Right forelimb (tissue), 1 donor: Measurements from ENCODE around the gene TNN.
A peak's percentile ranks its signal among the peaks of the same experiment; 100 is the strongest.

ENCODE experiments used
- DNase-seq: peaks from one replicate; pipeline ENCODE4 v3.0.0-alpha.2; 2018

Gene TNN

DNA sequence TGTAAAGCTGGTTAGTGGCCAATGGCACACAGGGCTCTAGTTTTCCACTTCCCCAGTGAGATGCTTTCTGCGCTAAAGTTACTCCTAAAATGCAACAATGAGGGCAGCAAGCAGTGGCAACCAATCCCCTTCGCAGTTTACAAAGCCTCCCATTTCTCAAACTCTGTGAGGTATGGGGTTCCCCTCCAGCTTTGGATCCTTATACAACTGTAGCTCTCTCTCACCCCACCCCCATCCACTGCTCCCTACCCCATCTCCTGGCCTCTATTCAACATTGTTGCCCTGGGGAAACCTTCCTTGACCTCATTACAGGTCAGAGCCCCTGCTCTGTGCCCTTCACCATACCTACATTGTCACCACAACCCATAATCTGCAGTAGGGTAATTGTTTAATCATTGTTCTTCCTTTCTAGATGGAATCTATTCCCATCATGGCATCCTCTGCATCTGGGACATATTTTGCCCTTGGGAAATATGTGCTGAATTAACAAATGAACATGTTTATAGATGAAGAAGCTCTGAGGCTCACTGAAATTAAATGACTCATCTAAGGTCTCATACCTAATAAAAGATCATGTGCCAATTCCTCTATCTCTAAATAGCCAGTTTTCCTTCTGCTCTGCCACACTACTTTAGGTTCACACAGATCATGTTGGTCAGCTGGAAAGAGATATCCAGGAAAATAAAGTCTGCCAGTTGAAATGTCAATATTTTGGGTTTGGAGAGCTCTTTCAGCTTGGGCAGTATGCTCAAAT, 112.4 kb downstream of the TNN start:
- no peak for DNase-seq

GRCh38 chr1:175182201-175182746, 114.6 kb downstream of the TNN start:
- no peak for DNase-seq

DNA sequence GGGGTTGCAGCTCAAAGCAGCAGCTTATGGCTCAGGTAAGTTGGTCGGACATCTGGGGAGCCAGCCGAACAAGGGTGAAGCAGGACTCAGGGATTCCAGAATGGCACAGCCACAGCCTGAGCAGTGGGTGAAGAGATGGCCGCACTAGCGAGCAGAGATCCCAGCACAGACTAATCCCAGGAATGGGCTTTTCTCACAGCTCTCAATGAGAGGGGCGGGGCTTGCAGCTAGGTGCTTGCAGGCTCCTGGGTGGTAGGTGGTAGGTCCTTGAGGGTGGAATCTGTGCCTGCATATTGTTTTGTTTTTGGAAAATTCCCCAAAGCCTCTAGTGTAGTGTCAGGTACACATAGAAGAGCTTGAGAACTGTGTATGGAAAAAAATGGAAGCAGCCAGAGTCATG, 116.0 kb downstream of the TNN start:
- DNase-seq: no peak

GRCh38 chr1:175185903-175186302, 118.3 kb downstream of the TNN start:
- no peak for DNase-seq

DNA sequence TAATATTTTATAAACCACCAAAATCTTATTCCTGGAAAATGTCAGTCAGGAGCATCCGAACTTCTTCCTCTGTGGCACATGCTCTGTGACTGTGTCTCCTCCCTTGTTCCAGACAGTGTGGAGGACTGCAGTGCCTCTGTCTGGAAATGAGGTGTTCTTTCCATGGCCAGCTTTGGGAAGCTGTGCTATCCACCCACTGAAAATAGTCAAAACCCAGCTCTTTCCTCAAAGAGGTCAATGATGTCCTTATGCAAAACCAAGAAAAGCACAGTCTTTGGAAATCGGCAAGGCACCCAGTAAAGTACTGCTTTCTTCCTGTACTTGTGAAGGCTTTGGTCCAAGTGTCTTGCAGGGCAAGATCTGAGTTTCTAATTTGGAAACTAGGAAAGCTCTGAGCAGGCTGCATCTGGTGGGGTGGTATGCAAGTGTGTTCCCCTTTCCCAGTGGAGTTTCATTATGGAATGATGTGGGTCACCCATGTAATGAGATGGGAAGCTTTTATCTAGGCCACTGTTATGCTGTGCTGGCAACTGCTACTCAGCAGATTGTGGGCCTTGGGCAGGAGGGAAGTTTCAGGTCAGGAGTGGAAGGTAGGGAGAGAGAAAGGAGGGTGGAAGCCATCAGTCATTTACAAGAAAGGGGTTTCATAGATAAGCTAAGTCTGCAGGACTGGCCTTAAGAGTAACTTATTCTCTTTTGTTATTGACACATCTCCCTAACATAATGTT, 119.0 kb downstream of the TNN start:
- no peak for DNase-seq

DNA sequence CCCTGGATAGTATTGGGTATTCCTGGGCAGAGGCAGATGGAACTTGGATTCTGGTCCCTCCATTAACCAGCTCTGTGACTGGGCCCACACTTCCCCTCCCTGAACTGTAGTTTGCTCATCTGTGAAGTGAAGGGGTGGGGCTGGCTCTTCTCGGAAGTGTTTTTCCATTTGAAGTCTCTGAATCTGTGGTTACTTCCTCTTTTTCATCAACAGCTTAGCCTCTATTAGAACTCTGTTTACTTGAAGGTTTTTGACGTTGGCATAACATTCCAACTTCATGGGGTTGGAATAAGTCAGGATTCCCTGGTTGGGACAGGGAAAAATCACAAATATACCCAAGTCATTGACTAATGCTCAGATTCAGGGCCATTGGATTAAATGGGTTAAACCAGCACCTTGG, 121.3 kb downstream of the TNN start:
- DNase-seq: no peak

DNA sequence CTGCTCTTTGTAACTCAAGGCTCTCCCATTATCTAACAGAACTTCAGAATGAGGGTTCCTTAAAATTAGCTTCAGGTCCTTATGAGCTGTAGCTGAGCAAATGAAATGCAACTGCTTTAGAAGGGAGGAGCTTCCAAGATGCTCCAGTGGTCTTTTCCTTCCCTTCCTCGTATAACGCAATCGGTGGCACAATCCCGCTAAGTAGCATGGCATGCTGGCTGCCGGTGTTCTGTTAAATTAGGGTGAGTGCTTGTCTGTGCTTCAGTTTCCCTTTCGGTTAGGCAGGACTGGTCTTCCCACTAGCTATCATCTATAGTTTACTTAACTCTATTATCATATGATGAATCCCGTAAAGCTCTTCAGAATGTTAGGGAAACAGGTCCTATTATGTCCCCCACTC, 124.0 kb downstream of the TNN start:
- DNase-seq: no peak

GRCh38 chr1:175192111-175192629, 124.5 kb downstream of the TNN start:
- peak; percentile 81 for DNase-seq

GRCh38 chr1:175192630-175193526, 125.2 kb downstream of the TNN start, which contains the start of gene KIAA0040:
TSS of gene KIAA0040 (minus strand) at chr1:175192776. CDS start at chr1:175161013, 31,763 bp downstream.
- DNase-seq: peak; percentile 79

- no peak for DNase-seq
Measured at GRCh38 chr1:175193527-175193910, 125.9 kb downstream of the TNN start.

DNA sequence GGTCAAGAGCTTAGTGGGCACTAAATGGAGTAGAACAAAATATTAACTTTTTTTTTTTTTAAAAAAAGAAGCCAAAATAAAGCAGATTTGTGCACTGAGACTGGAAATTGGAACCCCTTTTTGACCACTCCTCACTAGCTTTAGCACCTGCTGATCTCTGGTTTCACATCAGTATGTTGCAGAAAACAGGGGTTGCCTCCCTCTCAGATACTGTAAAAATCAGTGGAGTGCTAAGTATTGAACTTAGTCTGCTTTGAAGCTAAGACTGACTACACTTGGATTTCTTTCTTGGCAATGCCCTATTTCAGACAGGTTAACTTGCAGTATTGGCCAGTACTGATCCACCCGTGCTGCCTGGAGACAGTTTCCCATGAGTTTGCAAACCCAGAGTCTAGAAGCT, 127.6 kb downstream of the TNN start:
- DNase-seq: no peak

GRCh38 chr1:175195798-175196197, 128.2 kb downstream of the TNN start:
- DNase-seq: no peak

GRCh38 chr1:175197531-175197930, 129.9 kb downstream of the TNN start:
- no peak for DNase-seq
